Measurements from ENCODE around the gene TRIM31.

Gene TRIM31

DNA sequence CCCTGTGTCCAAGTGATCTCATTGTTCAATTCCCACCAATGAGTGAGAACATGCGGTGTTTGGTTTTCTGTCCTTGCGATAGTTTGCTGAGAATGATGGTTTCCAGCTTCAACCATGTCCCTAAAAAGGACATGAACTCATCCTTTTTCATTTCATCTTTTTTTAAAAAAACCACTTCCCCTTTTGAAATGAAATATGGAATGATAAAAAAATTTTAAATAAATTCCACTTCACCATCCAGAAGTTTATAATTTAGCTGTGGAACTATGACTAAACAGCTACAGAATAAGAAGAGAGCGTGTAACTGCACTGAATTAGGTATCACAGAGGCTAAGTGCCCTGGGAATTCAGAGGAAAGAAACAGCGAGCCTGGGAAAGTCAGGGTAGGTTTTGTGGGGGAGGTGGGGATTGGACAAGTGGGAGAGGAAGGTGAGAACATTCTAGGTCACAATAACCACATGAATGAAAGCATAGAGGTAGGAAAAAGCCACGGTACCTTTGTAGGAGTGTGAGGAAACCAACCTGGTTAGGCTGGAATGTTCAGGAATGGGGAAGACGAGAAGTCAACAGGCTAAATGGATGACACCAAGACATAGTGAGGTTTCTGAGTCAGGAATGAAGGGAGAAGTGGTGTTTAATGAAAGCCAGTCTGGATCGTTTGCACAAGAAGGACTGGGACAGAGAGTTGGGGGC lies 37.1 kb upstream of the TRIM31 start:
- Histone ChIP-seq H3K36me3 (ENCODE audit: control insufficient read depth in 2 of 2, insufficient read depth in 1 of 2, low read length in 2 of 2) (no peaks in the 10 kb centered on the region), H3K4me1 (ENCODE audit: control insufficient read depth, insufficient read depth, low read length) (peaks cover 9% of the 10 kb centered on the region), H3K27ac (ENCODE audit: extremely low read depth, low read depth, low read length) (no peak overlapping the region), H3K4me3 (ENCODE audit: low read depth, low read length) (no peak overlapping the region), H3K9me3 (ENCODE audit: control insufficient read depth, insufficient read depth, low read depth, low read length) (no peaks in the 10 kb centered on the region)
- ChIA-PET POLR2A (no interaction called here), CTCF (interaction anchor here (6.3 kb wide), 1 partner anchor 18 kb away, joined by 80 read pairs; no protein-coding TSS in a partner anchor)
- TF ChIP-seq ZNF600 (tag by site-specific recombination; IDR thresholded peaks at IDR 0.05): 0 out of 2 replicates have a peak, but pooled peaks have one; percentile 33
- no peak for TF ChIP-seq ZFP69B (tag by site-specific recombination; IDR thresholded peaks at IDR 0.05)
- peak; percentile 40; the same call in 1 of the 2 replicates for TF ChIP-seq ZFHX2 (tag by site-specific recombination; conservative IDR thresholded peaks at IDR 0.05)

DNA sequence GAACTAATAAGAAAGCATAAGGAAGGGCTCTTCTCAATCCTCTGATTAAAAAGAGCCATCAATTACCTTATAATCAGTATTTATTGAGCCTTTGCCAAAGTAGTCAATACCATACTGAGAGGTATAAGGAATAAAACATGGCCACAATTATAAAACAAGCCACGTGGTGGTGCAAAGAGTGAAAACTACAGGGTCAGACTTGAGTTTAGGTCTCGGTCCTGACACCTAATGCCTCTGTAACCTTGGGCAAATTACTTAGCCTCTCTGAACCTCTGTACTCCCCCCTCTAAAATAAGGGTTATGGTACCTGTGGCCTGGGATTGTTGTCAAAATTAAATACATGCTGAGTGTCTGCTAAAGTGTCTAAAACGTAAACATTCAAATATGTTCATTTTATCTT lies 36.3 kb upstream of the TRIM31 start:
- H3K4me3 ChIP-seq (ENCODE audit: low read depth, low read length): no peak overlapping the region
- CTCF ChIA-PET: interaction anchor here (2.3 to 9.3 kb wide), 2 partner anchors 18 to 46 kb away, joined by 9 to 126 read pairs; no protein-coding TSS in a partner anchor
- no peak overlapping the region for H3K27ac ChIP-seq (ENCODE audit: extremely low read depth, low read depth, low read length)
- H3K4me1 ChIP-seq (ENCODE audit: control insufficient read depth, insufficient read depth, low read length): peaks cover 1% of the 10 kb centered on the region; the same call in 1 of the 2 replicates
- H3K9me3 ChIP-seq (ENCODE audit: control insufficient read depth, insufficient read depth, low read depth, low read length): no peaks in the 10 kb centered on the region
- no peaks in the 10 kb centered on the region for H3K36me3 ChIP-seq (ENCODE audit: control insufficient read depth in 2 of 2, insufficient read depth in 1 of 2, low read length in 2 of 2)
- no peak for TF ChIP-seq IKZF3 (tag by site-specific recombination; IDR thresholded peaks at IDR 0.05)
- no peak for TF ChIP-seq ZNF677 (tag by site-specific recombination; IDR thresholded peaks at IDR 0.05)
- TF ChIP-seq, protein P1, sequence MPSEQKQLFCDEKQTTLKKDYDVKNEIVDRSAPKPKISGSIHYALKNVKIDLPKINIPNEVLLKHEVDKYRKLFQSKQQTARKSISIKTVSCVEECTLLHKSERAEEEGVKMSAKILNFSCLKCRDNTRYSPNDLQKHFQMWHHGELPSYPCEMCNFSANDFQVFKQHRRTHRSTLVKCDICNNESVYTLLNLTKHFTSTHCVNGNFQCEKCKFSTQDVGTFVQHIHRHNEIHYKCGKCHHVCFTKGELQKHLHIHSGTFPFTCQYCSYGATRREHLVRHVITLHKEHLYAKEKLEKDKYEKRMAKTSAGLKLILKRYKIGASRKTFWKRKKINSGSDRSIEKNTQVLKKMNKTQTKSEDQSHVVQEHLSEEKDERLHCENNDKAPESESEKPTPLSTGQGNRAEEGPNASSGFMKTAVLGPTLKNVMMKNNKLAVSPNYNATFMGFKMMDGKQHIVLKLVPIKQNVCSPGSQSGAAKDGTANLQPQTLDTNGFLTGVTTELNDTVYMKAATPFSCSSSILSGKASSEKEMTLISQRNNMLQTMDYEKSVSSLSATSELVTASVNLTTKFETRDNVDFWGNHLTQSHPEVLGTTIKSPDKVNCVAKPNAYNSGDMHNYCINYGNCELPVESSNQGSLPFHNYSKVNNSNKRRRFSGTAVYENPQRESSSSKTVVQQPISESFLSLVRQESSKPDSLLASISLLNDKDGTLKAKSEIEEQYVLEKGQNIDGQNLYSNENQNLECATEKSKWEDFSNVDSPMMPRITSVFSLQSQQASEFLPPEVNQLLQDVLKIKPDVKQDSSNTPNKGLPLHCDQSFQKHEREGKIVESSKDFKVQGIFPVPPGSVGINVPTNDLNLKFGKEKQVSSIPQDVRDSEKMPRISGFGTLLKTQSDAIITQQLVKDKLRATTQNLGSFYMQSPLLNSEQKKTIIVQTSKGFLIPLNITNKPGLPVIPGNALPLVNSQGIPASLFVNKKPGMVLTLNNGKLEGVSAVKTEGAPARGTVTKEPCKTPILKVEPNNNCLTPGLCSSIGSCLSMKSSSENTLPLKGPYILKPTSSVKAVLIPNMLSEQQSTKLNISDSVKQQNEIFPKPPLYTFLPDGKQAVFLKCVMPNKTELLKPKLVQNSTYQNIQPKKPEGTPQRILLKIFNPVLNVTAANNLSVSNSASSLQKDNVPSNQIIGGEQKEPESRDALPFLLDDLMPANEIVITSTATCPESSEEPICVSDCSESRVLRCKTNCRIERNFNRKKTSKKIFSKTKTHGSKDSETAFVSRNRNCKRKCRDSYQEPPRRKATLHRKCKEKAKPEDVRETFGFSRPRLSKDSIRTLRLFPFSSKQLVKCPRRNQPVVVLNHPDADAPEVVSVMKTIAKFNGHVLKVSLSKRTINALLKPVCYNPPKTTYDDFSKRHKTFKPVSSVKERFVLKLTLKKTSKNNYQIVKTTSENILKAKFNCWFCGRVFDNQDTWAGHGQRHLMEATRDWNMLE (tag by site-specific recombination; conservative IDR thresholded peaks at IDR 0.05; ENCODE audit: low read depth): no peak
- no peak for TF ChIP-seq ZNF624 (tag by site-specific recombination; IDR thresholded peaks at IDR 0.05)
- TF ChIP-seq ZNF610 (tag by site-specific recombination; IDR thresholded peaks at IDR 0.05; ENCODE audit: borderline replicate concordance): no peak
- no peak for TF ChIP-seq ZNF76 (tag by site-specific recombination; IDR thresholded peaks at IDR 0.05; ENCODE audit: borderline replicate concordance, low read depth)
- TF ChIP-seq, protein P2, sequence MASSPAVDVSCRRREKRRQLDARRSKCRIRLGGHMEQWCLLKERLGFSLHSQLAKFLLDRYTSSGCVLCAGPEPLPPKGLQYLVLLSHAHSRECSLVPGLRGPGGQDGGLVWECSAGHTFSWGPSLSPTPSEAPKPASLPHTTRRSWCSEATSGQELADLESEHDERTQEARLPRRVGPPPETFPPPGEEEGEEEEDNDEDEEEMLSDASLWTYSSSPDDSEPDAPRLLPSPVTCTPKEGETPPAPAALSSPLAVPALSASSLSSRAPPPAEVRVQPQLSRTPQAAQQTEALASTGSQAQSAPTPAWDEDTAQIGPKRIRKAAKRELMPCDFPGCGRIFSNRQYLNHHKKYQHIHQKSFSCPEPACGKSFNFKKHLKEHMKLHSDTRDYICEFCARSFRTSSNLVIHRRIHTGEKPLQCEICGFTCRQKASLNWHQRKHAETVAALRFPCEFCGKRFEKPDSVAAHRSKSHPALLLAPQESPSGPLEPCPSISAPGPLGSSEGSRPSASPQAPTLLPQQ (tag by site-specific recombination; IDR thresholded peaks at IDR 0.05): no peak
- no peak for TF ChIP-seq ZNF529 (tag by site-specific recombination; IDR thresholded peaks at IDR 0.05; ENCODE audit: insufficient replicate concordance)
- no peak for TF ChIP-seq KLF1 (tag by site-specific recombination; IDR thresholded peaks at IDR 0.05)
- no peak for TF ChIP-seq ZNF138 (tag by site-specific recombination; IDR thresholded peaks at IDR 0.05; ENCODE audit: borderline replicate concordance)
- TF ChIP-seq ZNF2 (tag by site-specific recombination; IDR thresholded peaks at IDR 0.05): no peak
- TF ChIP-seq ZNF24 (tag by site-specific recombination; IDR thresholded peaks at IDR 0.05): no peak
- TF ChIP-seq ZNF114 (tag by site-specific recombination; IDR thresholded peaks at IDR 0.05): no peak
- TF ChIP-seq, protein P3, sequence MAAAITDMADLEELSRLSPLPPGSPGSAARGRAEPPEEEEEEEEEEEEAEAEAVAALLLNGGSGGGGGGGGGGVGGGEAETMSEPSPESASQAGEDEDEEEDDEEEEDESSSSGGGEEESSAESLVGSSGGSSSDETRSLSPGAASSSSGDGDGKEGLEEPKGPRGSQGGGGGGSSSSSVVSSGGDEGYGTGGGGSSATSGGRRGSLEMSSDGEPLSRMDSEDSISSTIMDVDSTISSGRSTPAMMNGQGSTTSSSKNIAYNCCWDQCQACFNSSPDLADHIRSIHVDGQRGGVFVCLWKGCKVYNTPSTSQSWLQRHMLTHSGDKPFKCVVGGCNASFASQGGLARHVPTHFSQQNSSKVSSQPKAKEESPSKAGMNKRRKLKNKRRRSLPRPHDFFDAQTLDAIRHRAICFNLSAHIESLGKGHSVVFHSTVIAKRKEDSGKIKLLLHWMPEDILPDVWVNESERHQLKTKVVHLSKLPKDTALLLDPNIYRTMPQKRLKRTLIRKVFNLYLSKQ (tag by site-specific recombination; IDR thresholded peaks at IDR 0.05; ENCODE audit: borderline replicate concordance): no peak
- no peak for TF ChIP-seq ZNF626 (tag by site-specific recombination; IDR thresholded peaks at IDR 0.05)
- TF ChIP-seq, protein P4, sequence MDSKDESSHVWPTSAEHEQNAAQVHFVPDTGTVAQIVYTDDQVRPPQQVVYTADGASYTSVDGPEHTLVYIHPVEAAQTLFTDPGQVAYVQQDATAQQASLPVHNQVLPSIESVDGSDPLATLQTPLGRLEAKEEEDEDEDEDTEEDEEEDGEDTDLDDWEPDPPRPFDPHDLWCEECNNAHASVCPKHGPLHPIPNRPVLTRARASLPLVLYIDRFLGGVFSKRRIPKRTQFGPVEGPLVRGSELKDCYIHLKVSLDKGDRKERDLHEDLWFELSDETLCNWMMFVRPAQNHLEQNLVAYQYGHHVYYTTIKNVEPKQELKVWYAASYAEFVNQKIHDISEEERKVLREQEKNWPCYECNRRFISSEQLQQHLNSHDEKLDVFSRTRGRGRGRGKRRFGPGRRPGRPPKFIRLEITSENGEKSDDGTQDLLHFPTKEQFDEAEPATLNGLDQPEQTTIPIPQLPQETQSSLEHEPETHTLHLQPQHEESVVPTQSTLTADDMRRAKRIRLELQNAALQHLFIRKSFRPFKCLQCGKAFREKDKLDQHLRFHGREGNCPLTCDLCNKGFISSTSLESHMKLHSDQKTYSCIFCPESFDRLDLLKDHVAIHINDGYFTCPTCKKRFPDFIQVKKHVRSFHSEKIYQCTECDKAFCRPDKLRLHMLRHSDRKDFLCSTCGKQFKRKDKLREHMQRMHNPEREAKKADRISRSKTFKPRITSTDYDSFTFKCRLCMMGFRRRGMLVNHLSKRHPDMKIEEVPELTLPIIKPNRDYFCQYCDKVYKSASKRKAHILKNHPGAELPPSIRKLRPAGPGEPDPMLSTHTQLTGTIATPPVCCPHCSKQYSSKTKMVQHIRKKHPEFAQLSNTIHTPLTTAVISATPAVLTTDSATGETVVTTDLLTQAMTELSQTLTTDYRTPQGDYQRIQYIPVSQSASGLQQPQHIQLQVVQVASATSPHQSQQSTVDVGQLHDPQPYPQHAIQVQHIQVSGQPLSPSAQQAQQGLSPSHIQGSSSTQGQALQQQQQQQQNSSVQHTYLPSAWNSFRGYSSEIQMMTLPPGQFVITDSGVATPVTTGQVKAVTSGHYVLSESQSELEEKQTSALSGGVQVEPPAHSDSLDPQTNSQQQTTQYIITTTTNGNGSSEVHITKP (tag by site-specific recombination; IDR thresholded peaks at IDR 0.05): no peak
- TF ChIP-seq ZNF521 (tag by site-specific recombination; IDR thresholded peaks at IDR 0.05): no peak
- TF ChIP-seq ZNF302 (tag by site-specific recombination; IDR thresholded peaks at IDR 0.05; ENCODE audit: low read depth): no peak
- no peak for TF ChIP-seq ZNF510 (tag by site-specific recombination; IDR thresholded peaks at IDR 0.05; ENCODE audit: insufficient replicate concordance)
- POLR2A ChIA-PET: no interaction called here
